Dendritic cell treated with granulocyte-macrophage colony-stimulating factor and Interleukin-4, amounts not matched to agents 40 ng/mL and 50 ng/mL, for 4 days (primary cell): ENCODE data around the gene CREB3L2.
"Not testable (repeated sequence)": the region's sequence is repeated elsewhere in the genome, so short reads cannot be mapped to it uniquely, and the experiment has no call there.

ENCODE experiments used
- H3K27ac Mint-ChIP-seq: one replicate; pipeline ENCODE4 v1.8.0; 2022; ENCODE audit warnings: mild to moderate bottlenecking, mixed read lengths
- H3K27me3 Mint-ChIP-seq: one replicate; pipeline ENCODE4 v1.8.0; 2022; ENCODE audit warnings: mild to moderate bottlenecking, mixed read lengths
- H3K36me3 Mint-ChIP-seq: one replicate; pipeline ENCODE4 v1.8.0; 2022; ENCODE audit warnings: low read depth, mixed read lengths
- H3K4me1 Mint-ChIP-seq: one replicate; pipeline ENCODE4 v1.8.0; 2022; ENCODE audit warnings: low read depth, mixed read lengths
- H3K4me3 Mint-ChIP-seq: one replicate; pipeline ENCODE4 v1.8.0; 2022; ENCODE audit warnings: mild to moderate bottlenecking, moderate library complexity, mixed read lengths
- H3K9me3 Mint-ChIP-seq: one replicate; pipeline ENCODE4 v1.8.0; 2022; ENCODE audit warnings: mixed read lengths
- intact Hi-C: fragments of 100-400 bp; cut with micrococcal nuclease; formaldehyde crosslinking; loops from one replicate; pipeline ENCODE4 v1.15.0; 2022

CREB3L2 gene

DNA sequence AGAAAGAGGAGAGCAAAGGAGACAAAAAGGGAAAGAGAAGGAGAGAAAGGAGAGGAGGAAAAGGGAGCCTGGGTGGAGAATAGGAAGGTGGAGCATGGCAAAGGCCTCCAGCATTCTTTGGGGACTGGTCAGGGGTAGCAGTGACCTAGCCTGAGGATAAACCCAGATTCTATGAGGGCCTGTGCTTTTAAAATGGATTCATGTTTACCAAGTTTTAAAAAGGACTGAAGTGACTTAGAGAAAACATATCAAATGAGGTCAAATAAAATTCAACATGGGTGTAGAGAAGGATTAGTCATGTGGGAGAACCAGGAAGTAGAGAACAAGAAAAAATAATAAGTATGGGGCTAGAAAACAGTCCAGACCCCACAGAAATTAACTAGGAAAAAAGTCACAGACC lies 20.7 kb downstream of the CREB3L2 start:
- Mint-ChIP-seq H3K9me3 (peaks cover 14% of the 10 kb centered on the region), H3K4me1 (peaks cover 35% of the 10 kb centered on the region), H3K27me3 (no peaks in the 10 kb centered on the region), H3K27ac (no peak overlapping the region), H3K36me3 (peaks cover 21% of the 10 kb centered on the region), H3K4me3 (no peak overlapping the region)
- intact Hi-C loops = no loop called here

DNA sequence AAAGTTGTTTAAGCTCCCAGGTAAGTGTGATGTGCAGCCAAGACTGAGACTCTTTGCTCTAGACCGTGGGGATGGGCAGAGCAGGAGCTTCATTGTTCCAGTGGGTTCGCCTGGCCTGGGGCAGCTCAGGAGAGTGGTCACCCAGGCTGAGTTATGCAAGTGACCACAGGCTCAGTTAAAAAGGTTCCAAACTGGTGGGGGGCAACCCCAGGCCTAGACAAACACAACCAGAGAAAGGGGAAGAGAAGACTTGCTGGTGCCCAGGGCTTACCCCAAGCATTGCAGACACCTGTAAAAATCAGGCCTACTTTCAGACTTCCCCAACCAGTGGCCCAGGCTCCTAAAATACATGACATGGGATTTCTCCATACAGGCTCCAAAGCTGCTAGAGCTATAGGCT lies 21.6 kb downstream of the CREB3L2 start:
- H3K27ac Mint-ChIP-seq = no peak overlapping the region

DNA sequence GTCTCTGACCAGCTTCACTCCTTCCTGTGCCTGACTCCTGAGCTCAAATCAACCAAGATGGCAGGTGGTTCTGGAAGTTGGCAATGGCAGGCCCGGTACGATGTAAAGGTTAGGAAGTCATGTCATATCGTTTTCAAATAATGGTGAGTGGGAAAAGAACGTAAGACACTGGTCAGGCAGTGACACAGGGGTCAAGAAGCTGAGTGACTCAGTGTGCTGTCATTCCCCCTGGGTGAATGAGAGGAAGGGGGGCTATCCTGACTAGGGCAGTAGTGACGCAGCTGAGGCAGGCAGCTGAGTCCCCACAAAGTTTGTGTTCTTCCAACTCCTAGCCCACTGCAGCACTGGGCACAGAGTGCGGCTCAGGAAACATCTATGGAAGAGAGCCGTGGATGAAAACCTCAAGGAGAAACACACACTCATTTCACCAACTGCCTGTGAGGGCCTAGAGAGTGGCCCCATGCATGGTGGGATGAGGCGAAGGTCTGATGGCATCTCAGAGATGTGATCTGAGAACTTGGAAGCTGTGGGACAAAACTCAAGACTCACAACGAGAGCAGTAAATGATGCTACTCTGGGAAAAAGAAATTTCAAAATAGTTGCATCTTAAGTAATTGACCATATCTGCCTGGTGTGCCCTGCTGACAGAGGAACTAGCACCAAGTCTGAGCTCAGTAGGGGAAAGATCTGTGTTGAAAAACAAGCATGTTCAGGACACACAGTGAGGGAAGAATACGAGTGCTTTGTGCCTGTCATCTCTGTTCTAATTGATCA lies 23.2 kb downstream of the CREB3L2 start:
- H3K9me3 Mint-ChIP-seq = peaks cover 14% of the 10 kb centered on the region
- H3K36me3 Mint-ChIP-seq = peaks cover 14% of the 10 kb centered on the region
- intact Hi-C loops = no loop called here
- no peak overlapping the region for H3K4me3 Mint-ChIP-seq
- peaks cover 37% of the 10 kb centered on the region for H3K4me1 Mint-ChIP-seq
- H3K27me3 Mint-ChIP-seq = no peaks in the 10 kb centered on the region
- H3K27ac Mint-ChIP-seq = no peak overlapping the region

More for the DNA sequence above, 21.6 kb downstream of the CREB3L2 start:
- no peak overlapping the region for H3K4me3 Mint-ChIP-seq
- intact Hi-C loops = no loop called here
- H3K4me1 Mint-ChIP-seq = peaks cover 32% of the 10 kb centered on the region
- no peaks in the 10 kb centered on the region for H3K27me3 Mint-ChIP-seq
- H3K9me3 Mint-ChIP-seq = peaks cover 14% of the 10 kb centered on the region
- peaks cover 21% of the 10 kb centered on the region for H3K36me3 Mint-ChIP-seq

DNA sequence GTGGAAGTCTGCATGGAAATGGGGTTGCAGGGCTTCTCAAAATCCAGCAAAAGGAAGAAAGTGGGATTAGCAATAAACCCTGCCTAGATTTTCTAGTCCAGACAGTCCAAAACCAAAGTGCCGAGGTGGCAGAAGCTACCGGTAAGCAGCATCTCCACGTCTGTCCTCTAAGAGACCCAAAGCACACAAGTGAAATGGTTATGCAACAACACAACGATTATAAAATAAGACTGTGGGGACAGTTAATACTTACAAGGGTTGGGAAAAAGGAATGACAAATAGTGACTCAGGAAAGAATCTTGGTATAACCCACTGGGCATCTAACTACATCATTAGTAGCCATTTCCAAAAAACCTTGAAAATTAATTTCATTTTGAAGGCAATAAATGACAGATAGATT lies 24.7 kb downstream of the CREB3L2 start:
- Mint-ChIP-seq H3K4me3 (no peak overlapping the region), H3K27ac (no peak overlapping the region), H3K9me3 (no peaks in the 10 kb centered on the region), H3K27me3 (no peaks in the 10 kb centered on the region), H3K36me3 (no peaks in the 10 kb centered on the region), H3K4me1 (peaks cover 37% of the 10 kb centered on the region)
- intact Hi-C loops = no loop called here

DNA sequence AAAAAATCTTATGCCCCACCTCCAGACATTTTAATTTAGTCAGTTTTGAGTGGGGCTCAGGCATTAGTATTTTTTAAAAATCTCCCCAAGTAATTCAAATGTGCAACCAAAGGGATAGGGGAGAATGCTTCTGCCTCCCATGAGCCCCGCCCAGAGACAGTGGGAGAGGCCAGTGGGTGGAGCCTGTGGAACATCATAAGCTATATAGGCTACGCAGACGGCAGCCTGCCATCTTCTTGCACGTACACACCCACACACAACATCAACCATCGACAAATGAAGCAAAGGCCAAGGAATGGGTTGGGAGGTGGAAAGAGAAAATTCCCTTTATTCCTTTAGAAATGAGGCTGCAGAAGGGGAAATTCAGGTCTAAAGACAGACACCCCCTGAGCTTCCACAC lies 25.2 kb downstream of the CREB3L2 start:
- Mint-ChIP-seq H3K4me3 (no peak overlapping the region), H3K36me3 (no peaks in the 10 kb centered on the region), H3K27ac (no peak overlapping the region), H3K27me3 (no peaks in the 10 kb centered on the region), H3K9me3 (no peaks in the 10 kb centered on the region), H3K4me1 (peaks cover 35% of the 10 kb centered on the region)
- intact Hi-C loops = no loop called here

DNA sequence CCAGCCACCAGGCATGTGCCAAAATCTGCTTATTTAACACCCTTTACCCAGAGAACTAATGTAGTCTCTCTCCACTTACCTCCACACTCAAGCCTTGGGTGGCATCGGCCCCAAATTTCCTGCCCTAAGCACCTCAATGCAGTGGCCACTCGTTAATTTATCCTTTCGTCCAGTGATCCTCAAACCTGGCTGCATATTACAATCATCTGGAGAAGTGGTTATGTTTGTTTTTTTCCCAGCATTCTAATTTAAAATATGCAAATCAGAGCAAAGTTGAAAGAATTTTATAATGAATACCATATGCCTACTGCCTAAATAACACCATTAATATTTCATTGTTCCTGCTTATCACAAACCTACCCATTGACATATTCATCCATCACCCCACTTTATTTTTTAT lies 25.7 kb downstream of the CREB3L2 start:
- Mint-ChIP-seq H3K27me3 (no peaks in the 10 kb centered on the region), H3K36me3 (no peaks in the 10 kb centered on the region), H3K4me3 (no peak overlapping the region), H3K4me1 (peaks cover 30% of the 10 kb centered on the region), H3K9me3 (no peaks in the 10 kb centered on the region), H3K27ac (no peak overlapping the region)
- intact Hi-C loops = no loop called here

DNA sequence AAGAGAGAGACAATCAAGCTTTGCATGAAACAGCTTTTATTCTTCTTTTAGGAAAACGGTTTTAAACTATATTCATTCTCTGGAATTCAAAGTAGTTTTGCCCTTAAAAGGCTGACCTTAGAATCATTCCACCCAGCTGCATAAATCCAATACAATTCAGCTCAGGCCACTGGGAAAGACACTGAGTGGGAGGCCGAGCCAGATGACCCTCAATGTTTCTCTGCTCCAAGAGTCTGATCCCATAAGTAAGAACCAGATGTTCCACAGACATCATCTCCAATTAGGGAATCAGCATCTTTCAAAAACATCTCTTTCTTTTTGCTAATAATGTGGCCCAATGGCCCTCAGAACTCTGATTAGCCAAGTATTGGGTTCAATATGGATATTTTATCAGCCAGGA lies 26.1 kb downstream of the CREB3L2 start:
- Mint-ChIP-seq H3K4me1 (peaks cover 26% of the 10 kb centered on the region), H3K36me3 (no peaks in the 10 kb centered on the region), H3K9me3 (no peaks in the 10 kb centered on the region), H3K27ac (no peak overlapping the region), H3K4me3 (no peak overlapping the region), H3K27me3 (no peaks in the 10 kb centered on the region)
- intact Hi-C loops = no loop called here

DNA sequence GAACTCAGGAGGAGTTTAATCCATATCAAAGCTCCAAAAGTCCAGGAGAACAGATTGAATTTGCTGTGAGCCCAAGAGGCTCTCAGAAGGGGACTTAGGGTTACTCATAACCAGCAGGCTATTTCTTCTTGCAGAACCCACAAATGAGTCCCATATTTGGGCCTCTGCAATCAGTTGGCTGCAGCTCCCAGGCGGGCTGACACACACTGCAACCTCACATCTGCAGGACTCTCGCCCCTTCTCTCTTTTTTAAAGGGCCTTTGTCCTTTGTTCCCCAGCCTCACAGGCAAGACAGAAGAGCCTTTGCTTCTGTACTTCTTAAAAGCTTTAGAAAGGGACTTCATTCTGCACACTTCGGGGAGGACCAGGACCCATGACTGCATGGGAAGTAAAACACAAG lies 26.7 kb downstream of the CREB3L2 start:
- Mint-ChIP-seq H3K4me1 (peaks cover 24% of the 10 kb centered on the region), H3K4me3 (no peak overlapping the region), H3K27ac (no peak overlapping the region), H3K9me3 (no peaks in the 10 kb centered on the region), H3K27me3 (no peaks in the 10 kb centered on the region), H3K36me3 (no peaks in the 10 kb centered on the region)
- intact Hi-C loops = no loop called here

DNA sequence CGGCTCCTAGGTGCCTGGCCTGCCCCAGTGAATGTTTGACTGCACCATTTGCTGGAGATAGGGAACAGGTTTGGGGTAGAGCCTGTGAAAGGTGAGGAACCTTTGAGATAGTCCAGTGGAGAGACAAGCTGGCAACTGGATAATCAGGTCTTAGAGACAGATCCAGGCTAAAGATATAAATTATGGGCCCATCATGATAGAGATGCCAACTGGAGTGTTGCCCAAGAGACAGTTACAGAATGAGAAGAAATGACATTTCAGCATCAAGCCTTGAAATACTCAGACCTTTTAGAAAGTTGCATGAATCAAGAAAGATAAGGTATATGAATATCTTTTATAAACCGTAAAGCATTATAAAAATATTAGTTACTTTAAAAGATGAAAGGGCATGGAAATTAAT lies 27.1 kb downstream of the CREB3L2 start:
- H3K36me3 Mint-ChIP-seq = no peaks in the 10 kb centered on the region
- intact Hi-C loops = no loop called here
- no peaks in the 10 kb centered on the region for H3K9me3 Mint-ChIP-seq
- H3K27ac Mint-ChIP-seq = no peak overlapping the region
- H3K4me3 Mint-ChIP-seq = no peak overlapping the region
- H3K27me3 Mint-ChIP-seq = no peaks in the 10 kb centered on the region
- peaks cover 23% of the 10 kb centered on the region for H3K4me1 Mint-ChIP-seq

DNA sequence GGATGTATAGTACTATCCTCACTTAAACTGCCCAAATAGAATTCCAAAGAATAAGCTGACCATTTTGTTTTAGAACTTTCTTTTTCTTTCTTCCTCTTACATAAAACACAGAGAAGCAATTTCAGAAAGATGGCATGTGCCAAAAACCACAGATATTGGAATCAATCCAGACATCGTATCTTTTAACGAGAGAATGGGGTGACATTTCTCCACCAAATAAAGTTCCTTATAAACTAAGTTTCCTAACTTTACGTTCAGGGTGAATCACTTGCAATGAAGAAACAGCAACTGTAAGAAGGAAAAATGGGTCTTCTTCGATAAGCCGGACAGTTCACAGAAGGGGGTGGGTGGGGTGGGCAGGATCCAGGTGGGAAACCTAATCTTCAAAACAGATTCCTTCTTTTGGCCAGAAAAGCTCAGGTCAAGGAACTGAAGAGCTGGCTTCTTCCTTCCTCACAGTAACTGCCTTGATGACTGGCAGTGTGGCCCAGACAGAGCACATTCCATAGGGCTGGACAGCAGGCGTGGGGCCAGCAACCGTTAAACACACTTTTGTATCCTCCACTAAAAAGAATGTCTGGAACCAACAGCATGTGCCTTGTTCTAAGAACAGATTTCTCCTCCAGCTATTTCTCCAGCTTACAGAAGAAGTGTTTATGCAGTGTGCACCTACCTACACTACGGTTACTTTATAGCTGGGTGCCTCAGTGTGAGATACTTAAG lies 31.5 kb downstream of the CREB3L2 start:
- no peak overlapping the region for H3K4me3 Mint-ChIP-seq
- no peak overlapping the region for H3K27ac Mint-ChIP-seq
- H3K27me3 Mint-ChIP-seq = no peaks in the 10 kb centered on the region
- H3K9me3 Mint-ChIP-seq = no peaks in the 10 kb centered on the region
- no peaks in the 10 kb centered on the region for H3K36me3 Mint-ChIP-seq
- peaks cover 38% of the 10 kb centered on the region for H3K4me1 Mint-ChIP-seq
- intact Hi-C loops = no loop called here

DNA sequence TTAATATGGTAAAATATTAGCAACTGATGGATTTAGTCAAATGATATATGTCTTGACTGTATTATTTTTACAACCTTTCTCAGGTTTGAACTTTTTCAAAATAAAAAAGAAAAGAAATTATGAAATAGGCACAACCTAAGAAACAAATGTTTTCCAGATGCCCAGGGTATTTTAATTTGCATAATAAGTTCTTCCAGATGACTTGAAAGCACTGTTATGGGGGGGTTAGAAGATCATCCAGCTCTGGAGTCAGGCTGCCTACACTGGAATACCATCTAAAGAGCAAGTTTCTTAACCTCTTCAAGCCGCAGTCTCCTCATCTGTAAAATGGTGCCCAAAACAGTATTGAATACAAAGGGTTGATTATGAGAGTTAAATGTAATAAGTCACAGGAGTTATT lies 32.1 kb downstream of the CREB3L2 start:
- Mint-ChIP-seq H3K27ac (no peak overlapping the region), H3K4me3 (no peak overlapping the region), H3K9me3 (no peaks in the 10 kb centered on the region), H3K27me3 (no peaks in the 10 kb centered on the region), H3K4me1 (peaks cover 38% of the 10 kb centered on the region), H3K36me3 (no peaks in the 10 kb centered on the region)
- intact Hi-C loops = no loop called here

DNA sequence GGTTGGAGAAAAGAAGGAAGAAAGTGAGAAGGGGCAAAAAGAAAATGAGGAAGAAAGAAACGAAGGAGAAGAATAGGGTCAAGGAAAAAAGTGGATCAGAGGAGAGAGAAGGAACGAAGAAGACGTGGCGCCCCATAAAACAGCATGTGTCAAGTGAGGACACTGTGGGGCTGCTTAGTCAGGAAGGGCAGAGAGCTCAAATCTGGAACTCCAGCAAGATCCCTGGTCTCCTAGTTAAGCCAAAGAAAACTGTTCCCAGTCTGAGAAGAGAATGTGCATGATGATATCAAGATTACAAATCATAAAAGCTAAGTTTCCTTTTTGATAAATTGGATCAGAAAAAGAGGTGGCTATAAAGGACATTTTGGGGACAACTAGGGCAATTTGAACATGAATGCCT lies 33.0 kb downstream of the CREB3L2 start:
- H3K9me3 Mint-ChIP-seq = no peaks in the 10 kb centered on the region
- no peaks in the 10 kb centered on the region for H3K27me3 Mint-ChIP-seq

DNA sequence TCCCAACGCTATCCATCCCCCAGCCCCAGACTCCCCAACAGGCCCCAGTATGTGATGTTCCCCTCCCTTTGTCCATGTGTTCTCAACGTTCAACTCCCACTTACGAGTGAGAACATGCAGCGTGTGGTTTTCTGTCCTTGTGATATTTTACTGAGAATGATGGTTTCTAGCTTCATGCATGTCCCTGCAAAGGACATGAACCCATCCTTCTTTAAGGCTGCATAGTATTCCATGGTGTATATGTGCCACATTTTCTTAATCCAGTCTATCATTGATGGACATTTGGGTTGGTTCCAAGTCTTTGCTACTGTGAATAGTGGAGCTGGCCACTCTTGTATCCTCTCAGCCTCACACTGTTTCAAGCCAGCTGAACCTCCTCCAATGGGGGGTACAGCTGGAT lies 33.5 kb downstream of the CREB3L2 start:
- Mint-ChIP-seq H3K4me1 (peaks cover 33% of the 10 kb centered on the region), H3K27ac (peak overlapping the region; percentile 9)
- H3K27me3 Mint-ChIP-seq, H3K9me3 Mint-ChIP-seq, H3K36me3 Mint-ChIP-seq, H3K4me3 Mint-ChIP-seq, intact Hi-C loops: not testable (repeated sequence)

More for the DNA sequence above, 33.0 kb downstream of the CREB3L2 start:
- no peak overlapping the region for H3K4me3 Mint-ChIP-seq
- H3K27ac Mint-ChIP-seq = peak overlapping the region; percentile 9
- intact Hi-C loops = no loop called here
- H3K36me3 Mint-ChIP-seq = no peaks in the 10 kb centered on the region
- peaks cover 32% of the 10 kb centered on the region for H3K4me1 Mint-ChIP-seq

DNA sequence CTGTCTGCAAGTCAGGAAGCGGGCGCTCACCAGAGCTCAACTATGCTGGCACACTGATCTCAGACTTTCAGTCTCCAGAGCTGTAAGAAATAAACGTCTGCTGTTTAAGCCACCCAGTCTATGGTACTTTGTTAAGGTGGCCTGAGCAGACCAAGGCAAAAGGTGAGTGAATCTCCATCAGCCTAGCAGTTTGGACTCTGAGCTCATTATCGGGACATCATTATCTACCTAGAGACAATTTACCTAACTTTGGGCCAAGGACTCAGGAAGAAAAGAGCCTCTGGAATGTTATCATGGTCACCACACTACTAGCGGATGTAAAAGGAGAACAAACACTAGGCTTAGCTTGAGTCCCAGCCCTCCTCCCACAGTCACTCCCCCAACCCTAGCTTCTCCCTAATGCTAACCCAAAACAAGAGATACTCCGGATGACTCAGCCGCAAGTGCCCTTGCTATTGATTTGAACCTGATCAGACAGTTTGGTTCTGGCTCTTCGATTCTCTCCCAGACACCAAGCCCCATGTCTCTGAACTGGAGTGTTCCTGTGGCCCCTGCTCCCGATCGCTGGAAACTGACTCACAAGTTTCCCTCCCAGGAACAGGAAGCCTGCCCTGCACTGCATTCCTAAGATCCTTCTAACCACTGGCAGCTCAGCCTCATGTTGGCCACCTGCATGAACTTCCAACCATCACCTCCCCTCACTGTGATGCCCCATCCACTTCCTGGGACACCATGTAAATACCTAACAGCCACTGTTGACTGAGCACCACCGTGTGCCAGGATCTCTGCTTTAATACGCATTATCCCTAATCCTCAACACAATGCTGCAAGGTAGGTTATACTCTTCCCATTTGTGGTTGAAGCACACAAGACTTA lies 34.5 kb downstream of the CREB3L2 start:
- Mint-ChIP-seq H3K36me3 (peaks cover 6% of the 10 kb centered on the region), H3K4me3 (no peak overlapping the region), H3K27ac (peak overlapping the region; percentile 29)

More for the DNA sequence above, 34.5 kb downstream of the CREB3L2 start:
- Mint-ChIP-seq H3K27me3 (no peaks in the 10 kb centered on the region), H3K4me1 (peaks cover 43% of the 10 kb centered on the region), H3K9me3 (no peaks in the 10 kb centered on the region)
- intact Hi-C loops = no loop called here
